Left renal pelvis (tissue), 4 donors: ENCODE results near the gene PGR. TPM values are rescaled to one million over a fixed set of nuclear protein-coding genes. Genes with fewer than 3 reads are reported as not detected.

Source experiments
- DNase-seq, 4 donors: peaks; one replicate each; pipeline ENCODE4 v3.0.0-alpha.2; 2013; ENCODE audit warnings: low read depth in 4 of 4, low spot score in 3 of 4
- polyA plus RNA-seq, 4 donors: library from polyadenylated mRNA; unstranded; fragments of 120-200 nt; gene quantifications; one replicate each; pipeline ENCODE4 v1.2.1, GENCODE V29; 2013; ENCODE audit not compliant: insufficient read length in 4 of 4

Gene PGR
- polyA plus RNA-seq: under 1 TPM; 0.03 to 0.10 (median 0.06) TPM

DNA sequence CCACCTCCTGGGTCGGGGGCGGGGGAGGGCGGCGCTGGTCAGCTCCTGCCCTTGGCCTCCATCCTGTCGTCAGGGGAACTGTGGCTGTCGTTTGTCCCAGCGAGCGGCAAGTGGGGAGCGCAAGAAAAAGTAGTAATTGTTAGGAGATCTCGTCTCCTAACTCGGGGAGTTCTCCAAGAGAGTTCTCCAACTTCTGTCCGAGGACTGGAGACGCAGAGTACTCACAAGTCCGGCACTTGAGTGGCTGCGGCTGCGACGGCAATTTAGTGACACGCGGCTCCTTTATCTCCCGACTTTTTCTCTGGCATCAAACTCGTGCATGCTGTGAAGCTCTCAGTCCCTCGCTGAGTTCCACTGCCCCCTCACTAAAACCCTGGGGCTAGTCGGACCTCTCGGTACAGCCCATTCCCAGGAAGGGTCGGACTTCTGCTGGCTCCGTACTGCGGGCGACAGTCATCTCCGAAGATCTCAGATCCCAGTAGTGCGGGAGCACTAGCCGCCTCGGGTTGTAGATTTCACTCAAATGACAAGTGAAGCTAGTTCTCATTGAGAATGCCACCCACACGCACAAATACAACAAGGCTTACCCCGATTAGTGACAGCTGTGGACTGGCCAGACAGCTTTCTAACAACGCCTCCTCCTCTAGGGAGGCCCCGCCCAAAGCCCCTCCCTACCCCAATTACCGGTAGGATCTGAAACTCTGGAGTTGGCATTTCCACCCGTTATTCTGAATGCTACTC is at the start of gene PGR:
Gene PGR (minus strand): TSS at position 611 of the 741 bp plus-strand sequence. CDS start 743 bp downstream, outside the sequence.
- no peak for DNase-seq

DNA sequence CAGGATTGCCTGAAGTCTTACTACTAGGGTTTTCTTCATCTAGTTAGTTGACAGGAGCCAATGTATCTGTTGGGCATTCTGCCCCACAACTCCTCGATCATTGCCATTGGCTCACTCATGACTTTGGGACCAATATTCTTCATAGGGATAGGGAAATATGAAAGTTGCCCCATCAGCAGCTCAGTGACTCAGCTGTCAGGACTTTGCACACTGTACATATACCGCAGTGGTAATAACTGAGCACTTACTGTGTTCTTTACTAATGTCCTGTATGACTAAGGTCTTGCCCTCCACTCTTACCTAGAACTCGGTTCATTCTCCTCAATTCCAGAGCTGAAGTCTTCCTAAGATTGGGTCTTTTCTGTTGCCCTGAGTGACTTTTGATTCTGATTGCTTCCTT is 46.8 kb upstream of the PGR start:
- DNase-seq: no peak

DNA sequence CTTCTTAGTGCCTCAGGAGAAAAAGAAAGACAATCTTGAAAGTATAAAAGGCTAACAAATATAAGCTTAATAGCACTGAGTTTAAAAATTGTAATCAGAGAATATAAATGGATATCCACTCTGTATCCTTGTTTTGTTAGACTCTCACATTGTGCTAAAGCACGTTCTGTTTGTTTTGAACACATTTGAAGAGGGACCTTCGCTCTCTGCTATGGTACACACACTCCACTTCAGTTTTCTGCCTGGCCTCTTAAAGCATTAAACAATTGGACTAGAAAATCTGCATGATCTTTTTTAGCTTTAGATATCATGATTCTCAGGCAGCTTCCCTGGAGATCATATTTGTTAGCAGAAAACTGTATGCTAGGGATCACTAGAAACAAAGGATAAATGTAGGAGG is 40.3 kb upstream of the PGR start:
- no peak for DNase-seq

DNA sequence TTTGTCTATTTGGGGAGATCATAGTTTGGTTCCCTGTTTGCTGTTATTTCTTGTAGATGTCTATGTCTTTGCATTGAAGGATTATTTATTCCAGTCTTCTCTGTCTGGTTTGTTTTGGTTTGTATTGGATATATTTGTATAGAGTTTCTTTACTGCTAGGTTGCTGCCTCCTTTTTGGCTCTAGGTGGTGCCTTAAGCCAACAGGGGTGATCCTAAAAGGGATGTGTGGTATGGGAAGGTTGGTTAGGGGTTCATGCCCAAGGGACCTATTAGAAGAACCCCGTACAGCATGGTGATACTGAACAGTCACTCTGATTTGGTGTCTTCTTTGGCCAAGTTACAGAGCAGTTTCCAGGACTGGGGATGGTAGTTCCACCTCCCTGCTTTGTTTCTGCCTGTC is 36.4 kb upstream of the PGR start:
- DNase-seq: no peak

- DNase-seq: no peak
These were observed 28.5 kb upstream of the PGR start for GRCh38 chr11:101158119-101158518.

DNA sequence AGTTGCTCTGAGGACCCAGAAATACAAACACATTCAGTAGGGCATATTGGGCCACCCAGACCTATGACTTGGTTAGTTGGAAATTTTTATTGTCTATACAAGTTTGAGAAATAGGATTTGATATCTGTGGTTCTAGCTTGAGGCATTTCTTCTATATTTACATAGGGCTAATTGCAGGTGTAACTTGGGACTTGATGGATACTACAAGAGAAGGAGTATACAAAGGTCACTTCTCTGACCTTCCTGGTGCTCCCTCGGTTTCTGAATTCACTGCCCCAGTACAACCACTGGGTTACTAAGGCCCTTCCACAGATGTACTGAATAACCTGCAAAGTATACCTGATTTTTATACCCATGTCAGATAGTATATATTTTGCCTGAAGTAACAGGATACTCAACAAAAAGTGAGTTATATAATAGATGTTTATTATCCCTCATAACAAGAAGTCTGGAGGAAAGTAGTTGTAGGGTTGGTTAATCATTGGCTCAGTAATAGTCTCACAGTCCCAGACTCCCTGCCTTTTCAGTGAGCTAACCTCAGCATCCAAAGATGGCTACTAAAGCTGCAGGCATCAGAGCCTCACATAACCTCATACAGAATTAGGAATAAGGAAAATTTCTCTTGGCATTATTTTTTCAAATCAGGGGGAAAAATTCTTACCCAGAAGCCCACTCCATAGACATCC is 8.8 kb upstream of the PGR start:
- DNase-seq: no peak

- no peak for DNase-seq
These were observed 3.6 kb upstream of the PGR start for GRCh38 chr11:101133190-101133589.

- no peak for DNase-seq
These were observed 926 bp downstream of the PGR start for GRCh38 chr11:101128571-101129202.

GRCh38 chr11:101127699-101128570 is 1.7 kb downstream of the PGR start:
- DNase-seq: no peak

- no peak for DNase-seq
These were observed 2.4 kb downstream of the PGR start for GRCh38 chr11:101127197-101127698.

DNA sequence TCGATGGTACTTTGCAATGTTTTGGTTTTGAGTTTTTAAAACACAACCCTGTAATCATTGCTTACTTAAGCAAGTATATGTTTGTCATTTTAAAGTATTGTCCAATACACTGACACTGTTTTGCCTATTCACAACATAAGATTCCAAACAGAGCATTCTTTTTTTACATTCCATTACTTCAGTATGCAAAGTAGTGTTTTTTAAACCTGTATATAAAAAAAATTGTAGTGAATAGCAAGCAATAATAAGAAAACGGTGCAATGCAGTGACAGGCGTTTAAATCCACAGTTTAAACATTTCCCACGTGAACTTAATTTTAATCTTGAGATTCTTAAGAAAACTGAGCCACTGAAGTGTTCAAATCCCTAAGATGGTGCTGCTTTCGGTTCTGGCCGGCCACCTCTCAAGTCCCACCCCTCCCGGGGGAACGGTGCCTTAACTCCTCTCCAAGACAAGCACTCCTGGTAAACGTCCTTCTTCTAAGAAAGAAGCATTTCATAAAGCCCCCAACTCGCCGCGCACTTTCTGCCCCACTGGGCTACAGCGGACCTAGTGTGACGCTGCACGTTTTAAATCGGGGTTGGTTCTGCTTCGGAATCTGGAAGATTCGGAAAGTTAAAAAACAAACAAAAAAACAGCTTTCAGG is 2.9 kb downstream of the PGR start:
- DNase-seq: no peak

DNA sequence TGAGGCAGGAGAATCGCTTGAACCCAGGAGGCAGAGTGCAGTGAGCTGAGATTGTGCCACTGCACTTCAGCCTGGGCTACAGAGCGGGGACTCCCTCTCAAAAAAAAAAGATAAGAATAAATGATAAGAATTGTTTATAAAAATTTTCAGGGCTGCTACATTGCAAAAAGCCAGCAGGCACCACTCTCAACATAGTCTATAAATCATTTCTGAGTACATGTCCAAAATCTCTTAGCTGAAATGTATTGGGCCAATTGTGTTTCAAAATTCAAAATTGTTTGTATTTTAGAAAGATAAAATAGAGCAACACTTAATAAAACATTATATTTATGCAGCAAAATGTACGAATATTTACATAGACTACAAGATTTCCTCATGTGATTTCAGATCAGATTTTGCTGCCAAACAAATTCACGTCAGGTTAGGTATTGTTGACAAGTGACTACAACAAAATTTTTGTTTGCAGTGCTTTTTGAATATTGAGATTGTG is 13.9 kb downstream of the PGR start:
- DNase-seq: no peak

DNA sequence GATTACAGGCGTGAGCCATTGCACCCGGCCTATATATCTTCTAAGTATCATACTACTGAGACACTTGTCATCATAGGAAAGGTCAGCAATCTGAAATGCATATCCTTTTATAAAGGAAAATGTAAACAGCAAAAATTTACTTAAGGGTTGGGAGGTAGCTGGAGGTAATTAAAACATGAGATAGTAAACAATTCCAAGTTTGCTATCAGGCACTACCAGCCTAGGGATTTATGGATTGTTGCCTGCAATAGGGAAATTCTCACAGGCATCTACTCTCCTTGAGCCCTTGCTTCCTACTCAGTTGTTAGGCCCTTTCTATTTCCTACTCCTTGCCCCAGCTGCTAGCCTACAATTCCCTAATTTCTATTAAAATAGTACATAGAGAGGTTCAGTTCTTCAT is 16.1 kb downstream of the PGR start:
- no peak for DNase-seq

- no peak for DNase-seq
These were observed 24.9 kb downstream of the PGR start for GRCh38 chr11:101104716-101105115.

DNA sequence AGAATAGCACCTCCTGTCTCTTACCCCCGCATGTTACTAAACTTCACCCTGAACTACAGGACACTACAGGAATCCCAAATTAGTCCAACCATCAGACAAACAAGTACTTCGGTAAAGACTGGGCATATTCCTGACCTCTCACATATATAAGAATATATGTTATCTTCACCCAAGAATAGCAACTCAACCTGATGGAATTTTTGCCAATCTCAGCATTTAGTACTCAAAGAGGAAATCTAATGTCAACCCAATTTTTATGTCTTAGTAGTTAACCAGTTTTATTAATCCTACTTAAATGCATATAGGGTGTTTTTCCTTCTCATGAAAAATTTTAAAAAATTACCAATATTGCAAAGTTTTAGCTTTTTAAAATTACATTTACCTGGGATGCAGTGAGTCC is 26.2 kb downstream of the PGR start:
- no peak for DNase-seq

- no peak for DNase-seq
These were observed 29.0 kb downstream of the PGR start for GRCh38 chr11:101100601-101101000.

DNA sequence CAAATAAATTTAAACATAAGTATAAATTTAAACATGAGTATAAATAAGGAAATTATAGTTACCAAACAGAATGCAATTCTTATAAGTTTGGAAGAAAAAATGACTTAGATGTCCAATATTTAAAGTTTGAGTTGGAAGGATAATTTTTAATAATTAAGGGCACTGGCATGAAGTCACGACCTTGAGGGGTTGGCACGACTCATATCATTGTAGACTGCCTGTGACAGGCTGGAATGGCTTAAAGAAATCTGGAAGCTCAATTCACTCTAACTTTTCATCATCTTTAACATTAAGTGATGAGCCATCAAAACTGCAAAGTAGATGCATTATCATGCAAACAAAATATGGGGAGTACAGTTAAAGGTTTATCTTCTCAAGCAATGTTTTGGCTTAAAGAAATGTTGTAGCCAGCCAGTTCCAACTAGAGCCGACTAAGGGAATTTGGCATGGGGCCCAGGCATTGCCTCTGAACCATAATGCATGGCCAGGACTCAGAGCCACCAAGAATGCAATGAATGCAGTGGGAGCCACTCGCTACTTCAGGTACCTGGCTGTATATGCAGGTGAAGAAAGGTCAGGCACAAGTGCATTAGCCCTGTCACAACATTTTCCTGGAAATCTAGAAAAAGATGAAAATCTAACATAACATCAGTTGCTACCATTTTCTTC is 33.4 kb downstream of the PGR start:
- DNase-seq: no peak

GRCh38 chr11:101091781-101092180 is 37.8 kb downstream of the PGR start:
- DNase-seq: no peak

- no peak for DNase-seq
These were observed 38.8 kb downstream of the PGR start for GRCh38 chr11:101090679-101091270.
